NCI-H2196 (cell line): ENCODE measurements around the gene CTNNA3.

Experiments
- DNase-seq: peaks from one replicate; lab custom pipeline; 2025; ENCODE audit not compliant: unreplicated experiment; lab: John Stamatoyannopoulos, UW

CTNNA3 gene

GRCh38 chr10:67385089-67385488, 310.9 kb downstream of the CTNNA3 start:
- DNase-seq, result no peak

GRCh38 chr10:67331121-67331910, 364.7 kb downstream of the CTNNA3 start:
- DNase-seq, result no peak

DNA sequence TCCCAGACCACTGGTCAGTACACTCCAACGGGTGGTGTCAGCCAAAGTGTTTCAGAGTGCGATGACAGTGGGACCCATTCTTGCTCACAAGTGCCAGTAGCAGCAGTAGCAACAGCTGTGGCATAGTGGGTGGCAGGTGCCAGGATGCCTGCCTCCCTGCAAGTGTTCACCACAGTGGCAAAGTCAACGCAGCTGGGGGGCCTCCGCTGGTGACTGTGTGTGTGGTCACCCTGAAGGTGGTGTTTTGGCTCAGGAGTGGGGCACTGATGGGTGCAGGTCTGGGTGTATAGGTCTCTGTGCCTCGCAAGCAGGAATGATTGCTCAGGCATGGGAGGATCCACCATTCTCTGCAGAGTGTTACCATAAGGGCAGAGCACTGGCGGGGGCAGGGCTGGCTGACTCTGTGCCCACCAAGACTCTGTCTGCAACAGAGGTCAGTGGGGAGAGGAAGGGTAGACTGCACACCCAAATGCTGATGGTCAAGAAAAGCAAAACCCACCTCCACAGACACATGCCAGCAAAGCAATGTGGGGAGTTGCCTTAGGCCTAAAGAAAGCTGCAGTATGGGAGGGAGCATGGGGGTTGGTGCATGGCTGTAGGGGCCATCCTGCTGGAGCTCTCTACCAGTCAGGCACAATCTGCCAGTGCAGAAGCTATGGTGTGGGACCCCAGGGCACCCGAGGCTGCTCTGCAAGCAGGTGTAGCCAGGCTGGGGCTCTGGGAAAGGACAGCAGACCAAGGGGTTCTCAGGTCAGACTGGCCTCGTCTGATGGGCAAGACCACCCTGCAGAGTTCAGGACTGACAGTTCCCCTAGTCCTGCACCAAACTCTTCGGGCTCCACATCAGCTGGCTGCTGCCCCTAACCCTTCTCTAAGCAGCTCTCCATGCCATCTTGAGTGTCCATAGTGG, 368.1 kb downstream of the CTNNA3 start:
- no peak for DNase-seq

DNA sequence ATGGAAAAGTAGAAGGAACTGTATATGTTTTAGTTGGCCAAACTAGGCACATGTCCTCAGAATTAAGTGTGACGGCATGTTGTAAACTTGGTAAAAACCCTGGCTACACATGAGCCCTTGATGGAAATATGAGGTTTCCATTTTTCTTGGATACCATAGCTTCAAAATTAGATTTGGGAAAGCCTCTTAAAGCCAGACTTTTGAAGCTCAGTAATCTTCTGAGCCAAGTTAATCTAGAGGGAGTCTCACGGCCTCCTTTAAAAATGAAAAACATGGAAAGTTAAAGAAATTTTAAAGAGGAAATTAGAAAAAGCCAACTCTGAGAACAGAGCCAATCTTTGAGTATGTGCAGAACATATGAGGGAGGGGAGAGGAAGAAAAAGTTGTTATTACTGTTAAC, 376.0 kb downstream of the CTNNA3 start:
- DNase-seq, result no peak

GRCh38 chr10:67308912-67309311, 387.1 kb downstream of the CTNNA3 start:
- DNase-seq, result no peak

- no peak for DNase-seq
Observed at GRCh38 chr10:67306588-67307205, 389.3 kb downstream of the CTNNA3 start.

GRCh38 chr10:67302701-67303100, 393.3 kb downstream of the CTNNA3 start:
- no peak for DNase-seq

DNA sequence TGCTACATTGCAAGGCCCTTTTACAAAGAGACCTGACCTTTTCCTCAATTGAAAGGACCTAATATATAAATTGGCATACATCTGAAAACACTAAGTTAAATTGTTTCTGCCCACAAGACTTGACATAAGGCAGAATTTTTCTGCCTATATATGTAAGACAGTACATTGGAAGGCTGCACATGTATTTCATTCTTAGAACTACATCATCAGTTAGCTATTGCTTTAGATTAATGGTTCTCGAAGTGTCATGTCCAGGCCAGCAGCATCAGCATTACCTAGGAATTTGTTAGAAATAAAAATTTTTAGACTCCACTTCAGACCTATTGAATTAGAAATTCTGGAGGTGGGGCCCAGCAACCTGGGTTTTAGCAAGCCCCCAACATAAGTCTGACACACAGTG, 396.2 kb downstream of the CTNNA3 start:
- no peak for DNase-seq

DNA sequence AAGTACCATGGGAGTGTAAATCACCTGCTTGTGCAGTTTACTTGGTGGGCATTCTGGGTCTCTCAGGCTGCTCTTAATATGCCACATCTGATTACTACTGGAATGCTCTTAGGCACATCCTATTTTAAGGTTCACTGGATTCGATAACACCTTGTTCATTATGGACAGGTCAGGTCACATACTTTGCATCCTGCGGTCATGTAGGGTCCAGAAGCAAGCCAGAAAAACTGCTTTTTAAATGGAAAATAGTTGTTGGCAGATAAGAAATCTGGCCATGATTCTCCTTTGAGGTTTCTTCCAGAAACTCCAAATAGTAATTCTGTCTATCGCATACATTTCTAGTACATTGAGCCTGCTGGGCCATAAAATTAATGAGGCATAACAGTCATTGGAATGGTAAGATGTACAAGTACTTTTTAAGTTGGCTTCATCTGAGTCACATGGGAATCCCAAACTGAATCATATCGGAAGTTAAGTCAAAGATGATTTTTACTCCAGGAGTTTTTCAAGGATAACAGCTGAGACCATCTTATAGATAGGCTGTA, 398.3 kb downstream of the CTNNA3 start:
- DNase-seq, result no peak

- no peak for DNase-seq
Observed at GRCh38 chr10:67296926-67297325, 399.1 kb downstream of the CTNNA3 start.

- DNase-seq, result no peak
Observed at GRCh38 chr10:67288688-67289410, 407.1 kb downstream of the CTNNA3 start.

GRCh38 chr10:67284589-67284988, 411.4 kb downstream of the CTNNA3 start:
- no peak for DNase-seq

DNA sequence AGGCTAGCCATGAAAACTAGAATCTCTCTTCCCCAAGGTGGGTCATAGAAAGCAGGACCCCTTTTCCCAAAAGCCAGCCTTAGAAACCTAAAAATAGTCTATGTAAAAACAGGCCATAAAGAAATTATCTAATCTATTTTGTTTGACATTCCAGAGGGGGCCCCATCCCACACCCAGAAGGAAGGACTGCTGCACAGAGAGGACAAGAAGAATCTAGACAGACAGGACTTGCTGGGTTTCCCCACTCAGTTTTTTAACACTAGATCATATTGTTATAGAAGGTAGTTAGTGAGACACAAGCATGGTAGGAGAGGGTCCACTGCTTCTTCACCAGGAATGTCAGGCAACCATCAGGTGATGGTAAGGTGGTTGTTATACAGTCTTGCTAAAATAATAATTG, 413.1 kb downstream of the CTNNA3 start:
- no peak for DNase-seq

DNA sequence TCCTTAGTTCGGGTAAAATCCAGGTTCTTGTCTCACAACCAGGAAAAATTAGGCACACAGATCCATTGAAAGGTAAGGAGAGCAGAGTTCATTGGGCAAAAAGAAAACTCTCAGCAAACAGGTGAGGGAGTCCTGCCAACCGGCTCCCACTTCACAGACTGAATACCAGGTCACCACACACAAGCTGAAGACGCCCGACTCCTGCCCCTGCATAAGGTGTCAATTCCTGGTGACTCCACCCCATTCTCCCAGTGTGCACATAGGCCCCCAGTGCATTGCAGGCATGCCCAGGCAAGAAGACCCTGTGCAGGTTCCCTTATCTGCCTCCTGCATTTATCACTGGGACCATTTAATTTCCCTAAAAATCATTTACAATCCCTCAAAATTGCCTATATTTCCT, 415.6 kb downstream of the CTNNA3 start:
- no peak for DNase-seq

DNA sequence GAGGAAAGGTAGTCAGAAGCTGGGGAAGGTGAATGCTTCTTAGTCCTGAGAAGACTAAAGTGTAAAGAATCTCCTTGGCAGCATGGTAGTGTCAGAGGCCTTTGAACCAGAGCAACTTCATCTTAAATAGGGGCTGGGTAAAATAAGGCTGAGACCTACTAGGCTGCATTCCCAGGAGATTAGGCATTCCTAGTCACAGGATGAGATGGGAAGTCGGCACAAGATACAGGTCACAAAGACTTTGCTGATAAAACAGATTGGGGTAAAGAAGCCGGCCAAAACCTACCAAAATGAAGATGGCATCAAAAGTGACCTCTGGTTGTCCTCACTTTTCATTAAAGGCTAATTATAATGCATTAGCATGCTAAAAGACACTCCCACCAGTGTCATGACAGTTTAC, 418.6 kb downstream of the CTNNA3 start:
- no peak for DNase-seq

- DNase-seq, result no peak
Observed at GRCh38 chr10:67269828-67270227, 426.2 kb downstream of the CTNNA3 start.

DNA sequence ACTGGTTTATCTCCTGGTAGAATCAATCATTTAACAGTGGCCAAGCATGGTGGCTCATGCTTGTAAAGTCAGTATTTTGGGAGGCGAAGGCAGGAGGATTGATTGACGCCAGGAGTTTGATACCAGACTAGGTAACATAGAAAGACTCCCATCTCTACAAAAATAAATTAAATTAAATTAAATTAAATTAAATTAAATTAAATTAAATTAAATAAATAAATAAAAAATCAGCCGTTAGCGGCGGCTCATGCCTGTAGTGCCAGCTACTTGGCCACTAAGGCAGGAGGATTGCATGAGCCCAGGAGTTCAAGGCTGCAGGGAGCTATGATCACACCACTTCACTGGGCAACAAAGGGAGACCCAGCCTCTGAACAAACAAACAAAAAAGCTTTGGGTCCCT, 427.8 kb downstream of the CTNNA3 start:
- no peak for DNase-seq

DNA sequence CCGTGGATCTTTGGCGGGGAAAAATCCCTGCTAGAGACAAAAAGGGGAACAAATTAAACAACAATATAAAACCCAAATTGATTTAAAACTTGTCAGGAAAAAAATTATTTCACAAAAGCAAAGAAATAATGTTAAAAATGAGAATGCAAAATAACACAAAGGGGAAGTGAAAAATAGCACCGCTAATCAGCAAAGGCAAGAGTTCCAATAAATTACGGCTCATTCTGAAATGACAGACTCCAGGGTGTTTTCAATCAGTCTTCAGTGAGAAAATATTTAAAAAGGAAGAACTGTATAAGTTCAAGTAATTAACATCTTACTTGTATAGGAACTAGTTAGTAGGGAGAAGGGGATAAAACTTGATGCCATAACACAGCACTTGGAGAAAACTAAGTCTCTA, 433.3 kb downstream of the CTNNA3 start:
- DNase-seq, result no peak

GRCh38 chr10:67261300-67261797, 434.6 kb downstream of the CTNNA3 start:
- DNase-seq, result no peak

DNA sequence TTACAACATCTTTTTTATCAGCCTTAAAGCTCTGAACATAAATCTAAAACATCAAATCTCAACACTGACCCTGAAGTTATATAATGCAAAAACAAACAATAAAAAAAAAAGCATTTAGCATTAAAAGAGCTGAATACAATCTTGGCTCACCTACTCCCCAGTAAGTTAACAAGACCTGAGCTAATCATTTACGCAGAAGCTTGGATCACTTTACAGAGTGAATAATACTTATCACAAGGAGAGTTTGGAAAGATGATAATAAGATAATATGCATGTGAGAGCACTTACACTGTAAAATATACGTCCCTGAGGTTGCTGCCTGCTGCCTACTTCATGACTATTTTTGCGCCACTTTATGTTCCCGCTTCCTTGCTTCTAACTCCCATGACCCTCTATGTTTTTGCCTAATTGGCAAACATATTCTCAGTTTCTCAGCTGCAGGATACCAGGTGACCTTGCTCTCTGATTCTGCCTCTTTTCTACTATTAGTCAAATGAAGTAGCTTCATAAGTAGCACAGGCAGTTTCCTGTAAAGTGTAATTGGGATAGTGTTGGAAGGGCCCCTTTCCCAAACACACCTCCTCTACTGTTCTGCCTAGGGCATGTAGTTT, 436.6 kb downstream of the CTNNA3 start:
- no peak for DNase-seq
